Chondrocyte (in vitro differentiated cells): Measurements from ENCODE around the gene UBE2QL1. TPM values are rescaled to one million over a fixed set of nuclear protein-coding genes. Genes with fewer than 3 reads are reported as not detected.

Experiments
- DNase-seq: peaks from one replicate; pipeline ENCODE4 v3.0.0; 2021; ENCODE audit warnings: mixed read lengths, low spot score
- H3K27ac Mint-ChIP-seq: one replicate; pipeline ENCODE4 v1.8.0; 2021; ENCODE audit warnings: mild to moderate bottlenecking, moderate library complexity, mixed read lengths; ENCODE audit not compliant: unreplicated experiment
- H3K27me3 Mint-ChIP-seq: 2 replicates; pipeline ENCODE4 v1.8.0; 2021; ENCODE audit warnings: low read depth, mixed read lengths
- H3K36me3 Mint-ChIP-seq: 2 replicates; pipeline ENCODE4 v1.8.0; 2021; ENCODE audit warnings: low read depth, mixed read lengths
- H3K4me1 Mint-ChIP-seq: 2 replicates; pipeline ENCODE4 v1.8.0; 2021; ENCODE audit warnings: low read depth, mild to moderate bottlenecking, mixed read lengths
- H3K4me3 Mint-ChIP-seq: one replicate; pipeline ENCODE4 v1.8.0; 2021; ENCODE audit warnings: mild to moderate bottlenecking, moderate library complexity, mixed read lengths; ENCODE audit not compliant: unreplicated experiment
- H3K9me3 Mint-ChIP-seq: 2 replicates; pipeline ENCODE4 v1.8.0; 2021; ENCODE audit warnings: low read depth, mixed read lengths
- CTCF ChIP-seq: fragments of 200-600 bp; sonication (generic); IDR thresholded peaks from 2 replicates; pipeline ENCODE4 v1.5.0; 2021; ENCODE audit warnings: antibody characterized with exemption, mild to moderate bottlenecking, moderate library complexity
- total RNA-seq: library from RNA; stranded (reverse); gene quantifications from 3 replicates; pipeline ENCODE4 v1.2.1, GENCODE V29; 2021

UBE2QL1 gene
- total RNA-seq, 1 donor from 2014 or later: 0.17 TPM

DNA sequence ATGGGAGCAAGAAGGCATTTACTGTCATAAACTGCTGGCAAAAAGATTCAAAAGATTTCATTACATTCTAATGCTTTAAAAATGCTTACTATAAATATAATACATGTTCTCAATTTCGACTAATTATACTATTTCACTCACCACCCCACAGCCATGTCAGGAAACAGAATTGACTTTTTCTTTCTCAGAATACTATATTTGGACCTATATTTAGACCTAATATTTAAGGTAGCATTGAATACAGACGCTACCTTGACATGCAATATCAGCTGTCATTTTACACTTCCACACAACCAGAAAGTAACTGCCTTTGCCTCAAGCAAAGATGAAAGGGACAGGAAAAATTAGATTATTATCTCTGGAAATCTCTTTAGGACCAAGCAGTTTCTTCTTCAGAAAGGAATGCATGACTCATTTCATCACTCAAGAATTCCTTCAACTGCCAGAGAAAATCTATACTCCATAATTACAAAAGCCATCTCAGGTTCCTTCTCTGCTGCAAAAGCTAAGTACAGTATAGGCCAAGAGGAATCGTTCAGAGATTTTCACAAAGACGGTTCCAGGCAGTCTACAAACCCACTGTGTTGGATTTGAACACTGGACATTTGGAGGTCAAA lies 11.8 kb upstream of the UBE2QL1 start:
- no peak overlapping the region for H3K27ac Mint-ChIP-seq
- no peaks in the 10 kb centered on the region for H3K4me1 Mint-ChIP-seq
- no peak overlapping the region for H3K4me3 Mint-ChIP-seq
- TF ChIP-seq CTCF: no peak
- H3K9me3 Mint-ChIP-seq: peaks cover 22% of the 10 kb centered on the region
- no peak for DNase-seq
- H3K27me3 Mint-ChIP-seq: peaks cover 23% of the 10 kb centered on the region
- no peaks in the 10 kb centered on the region for H3K36me3 Mint-ChIP-seq

DNA sequence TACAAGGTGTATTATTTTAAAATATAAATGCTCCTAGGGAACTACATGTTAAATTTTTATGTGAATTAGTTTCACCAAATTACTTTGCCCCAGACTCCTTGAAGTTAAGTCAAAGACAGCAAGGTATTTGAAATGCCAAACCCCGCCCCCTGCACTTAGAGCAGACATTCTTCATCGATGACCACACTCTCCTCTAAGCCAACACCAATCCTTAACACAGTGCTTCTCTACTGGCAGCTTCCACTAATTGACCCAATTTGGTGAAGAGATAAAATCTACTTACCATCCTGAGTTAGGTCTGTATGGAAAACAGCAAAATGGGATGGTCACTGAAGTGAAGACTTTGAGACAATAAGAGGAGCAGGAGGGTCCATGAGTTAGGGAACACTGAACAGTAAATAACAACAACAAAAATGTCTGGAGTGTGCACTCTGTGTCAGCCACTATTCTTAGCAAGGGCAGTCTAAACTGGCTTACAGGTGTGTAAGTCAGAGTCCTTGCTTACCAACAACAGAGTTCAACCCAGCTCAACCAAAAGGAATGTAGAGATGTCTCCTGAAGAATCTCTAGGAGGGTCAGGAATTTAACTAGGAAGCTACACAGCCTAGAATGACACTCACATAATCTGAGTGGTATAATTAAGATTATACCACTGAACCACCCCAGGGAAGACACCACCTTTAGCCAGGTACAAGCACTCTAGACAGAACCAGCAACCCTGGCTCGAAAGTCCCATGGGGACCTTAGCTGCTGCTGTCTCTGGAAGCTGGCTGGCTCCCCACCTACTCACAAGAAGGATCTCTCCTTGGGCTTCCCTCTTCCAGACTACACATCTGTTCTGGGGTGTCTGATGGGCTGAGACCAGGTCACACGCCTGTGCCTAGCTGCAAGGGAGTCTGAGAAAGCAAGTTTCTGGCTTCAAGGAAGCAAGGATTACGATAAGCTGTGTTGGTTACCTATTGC lies 8.8 kb upstream of the UBE2QL1 start:
- no peak overlapping the region for H3K4me3 Mint-ChIP-seq

DNA sequence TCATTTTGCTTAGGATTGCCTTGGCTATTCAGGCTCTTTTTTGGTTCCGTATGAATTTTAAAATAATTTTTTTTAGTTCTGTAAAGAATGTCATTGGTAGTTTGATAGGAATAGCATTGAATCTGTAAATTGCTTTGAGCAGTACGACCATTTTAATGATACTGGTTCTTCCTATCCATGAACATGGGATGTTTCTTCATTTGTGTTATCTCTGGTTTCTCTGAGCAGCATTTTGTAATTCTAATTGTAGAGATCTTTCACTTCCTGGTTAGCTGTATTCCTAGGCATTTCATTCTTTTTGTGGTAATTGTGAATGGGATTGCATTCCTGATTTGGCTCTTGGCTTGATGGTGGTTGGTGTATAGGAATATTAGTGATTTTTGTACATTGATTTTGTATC lies 6.3 kb upstream of the UBE2QL1 start:
- no peaks in the 10 kb centered on the region for H3K4me1 Mint-ChIP-seq
- DNase-seq: no peak
- H3K27ac Mint-ChIP-seq: no peak overlapping the region
- H3K27me3 Mint-ChIP-seq: peaks cover 19% of the 10 kb centered on the region
- no peak for TF ChIP-seq CTCF
- no peak overlapping the region for H3K4me3 Mint-ChIP-seq
- H3K9me3 Mint-ChIP-seq: peaks cover 41% of the 10 kb centered on the region
- no peaks in the 10 kb centered on the region for H3K36me3 Mint-ChIP-seq

More for the DNA sequence above, 8.8 kb upstream of the UBE2QL1 start:
- Mint-ChIP-seq H3K27me3 (peaks cover 24% of the 10 kb centered on the region), H3K9me3 (peaks cover 40% of the 10 kb centered on the region), H3K4me1 (no peaks in the 10 kb centered on the region), H3K36me3 (no peaks in the 10 kb centered on the region), H3K27ac (no peak overlapping the region)
- DNase-seq: no peak
- no peak for TF ChIP-seq CTCF

- H3K27ac Mint-ChIP-seq: no peak overlapping the region
- H3K36me3 Mint-ChIP-seq: no peaks in the 10 kb centered on the region
- H3K4me1 Mint-ChIP-seq: no peaks in the 10 kb centered on the region
- peaks cover 41% of the 10 kb centered on the region for H3K9me3 Mint-ChIP-seq
- DNase-seq: no peak
- H3K27me3 Mint-ChIP-seq: peaks cover 19% of the 10 kb centered on the region
- no peak for TF ChIP-seq CTCF
- no peak overlapping the region for H3K4me3 Mint-ChIP-seq
Observed at GRCh38 chr5:6443326-6443725, 5.3 kb upstream of the UBE2QL1 start.

DNA sequence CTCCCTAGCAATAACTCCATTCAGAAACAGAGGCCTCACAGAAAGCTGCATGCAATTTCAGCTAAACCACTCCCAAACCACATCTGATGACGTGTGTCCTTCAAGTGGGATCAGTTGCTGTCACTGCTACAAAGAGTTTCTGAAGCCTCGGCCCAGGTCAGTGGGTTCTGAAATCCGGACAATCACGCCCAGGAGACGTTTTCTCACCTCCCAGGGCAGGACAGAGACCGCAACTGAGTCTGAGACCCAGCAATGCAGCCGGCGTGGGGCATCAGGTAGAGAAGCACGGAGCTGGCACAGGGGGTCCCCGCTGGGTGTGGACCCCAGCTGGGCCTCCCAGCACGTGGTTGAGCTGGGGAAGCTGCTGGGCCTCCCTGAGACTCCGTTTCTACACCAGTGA lies 2.6 kb upstream of the UBE2QL1 start:
- no peak for DNase-seq
- Mint-ChIP-seq H3K27ac (no peak overlapping the region), H3K36me3 (no peaks in the 10 kb centered on the region), H3K4me1 (peaks cover 12% of the 10 kb centered on the region), H3K9me3 (peaks cover 27% of the 10 kb centered on the region), H3K4me3 (no peak overlapping the region), H3K27me3 (peaks cover 32% of the 10 kb centered on the region)
- no peak for TF ChIP-seq CTCF
